NCI-H2107 treated with DMSO at 0.1 percent for 48 hours (cell line): ENCODE results near the gene FAM117B.
"Not testable (repeated sequence)": the region's sequence is repeated elsewhere in the genome, so short reads cannot be mapped to it uniquely, and the experiment has no call there.

Source experiments
- DNase-seq: peaks from one replicate; lab custom pipeline; 2025; ENCODE audit not compliant: unreplicated experiment; lab: John Stamatoyannopoulos, UW

FAM117B gene

GRCh38 chr2:202807431-202808138 lies 172.8 kb downstream of the FAM117B start:
- not testable (repeated sequence) for DNase-seq

- DNase-seq = no peak
Observed at GRCh38 chr2:202808754-202809153, 174.0 kb downstream of the FAM117B start.

GRCh38 chr2:202813387-202813786 lies 178.6 kb downstream of the FAM117B start:
- no peak for DNase-seq

- no peak for DNase-seq
Observed at GRCh38 chr2:202814226-202814625, 179.5 kb downstream of the FAM117B start.

- DNase-seq = no peak
Observed at GRCh38 chr2:202815548-202816360, 181.0 kb downstream of the FAM117B start.

- no peak for DNase-seq
Observed at GRCh38 chr2:202817771-202818170, 183.0 kb downstream of the FAM117B start.

- DNase-seq = no peak
Observed at GRCh38 chr2:202818321-202818720, 183.6 kb downstream of the FAM117B start.
